A549 (cell line): ENCODE measurements around the gene CHRNB1. TPM values are rescaled to one million over a fixed set of nuclear protein-coding genes. Genes with fewer than 3 reads are reported as not detected.

ENCODE experiments used
- ATAC-seq, 2 experiments: fragments of 200-7000 bp in 1 of 2; fragments of >200 bp in 1 of 2; cut with Nextera tagmentation in 1 of 2; cut with Tn5 transposase in 1 of 2; 3 replicates each; pipeline versions ENCODE4 v1.8.0 to v1.9.1; 2018 to 2020; ENCODE audit warnings: mild to moderate bottlenecking in 1 of 2, moderate library complexity in 1 of 2
- CTCF ChIA-PET: fragments of 300-600 bp; sonication (Branson Sonifier 250); formaldehyde crosslinking; extraction: SDS; loops from one replicate; lab custom pipeline; 2021; ENCODE audit warnings: antibody characterized with exemption, inconsistent platforms; lab: Yijun Ruan, JAX
- POLR2A ChIA-PET: fragments of 350-600 bp; formaldehyde crosslinking; extraction: SDS; loops from one replicate; lab custom pipeline; 2021; ENCODE audit warnings: antibody characterized with exemption, inconsistent platforms; lab: Yijun Ruan, JAX
- DNase-seq, 2 experiments: peaks; one replicate each; pipeline versions ENCODE4 v3.0.0 to v3.0.0-alpha.2; 2011 to 2016; ENCODE audit warnings: low read depth in 1 of 2, low spot score in 1 of 2
- FAIRE-seq: peaks from 2 replicates; lab custom pipeline; 2011; peaks lifted over from hg19 to GRCh38; lab: Jason Lieb, UNC
- H3K27ac ChIP-seq, 2 experiments: fragments of >200 bp; sonication (Bioruptor Twin); formaldehyde crosslinking; 3 replicates each; pipeline ENCODE4 v1.5.1; 2016 to 2017
- H3K4me1 ChIP-seq: fragments of >200 bp; sonication (Bioruptor Twin); formaldehyde crosslinking; 3 replicates; pipeline ENCODE4 v1.6.1; 2016
- H3K4me2 ChIP-seq: fragments of >200 bp; sonication (Bioruptor Twin); formaldehyde crosslinking; 3 replicates; pipeline ENCODE4 v1.6.1; 2016
- H3K4me3 ChIP-seq: fragments of >200 bp; sonication (Bioruptor Twin); formaldehyde crosslinking; 3 replicates; pipeline ENCODE4 v1.5.1; 2016
- H3K9me3 ChIP-seq: fragments of >200 bp; sonication (Bioruptor Twin); formaldehyde crosslinking; 3 replicates; pipeline ENCODE4 v1.6.1; 2016
- CBX2 ChIP-seq: fragments of 200-600 bp; sonication (generic); IDR thresholded peaks from 2 replicates; pipeline ENCODE4 v1.6.1; 2016; ENCODE audit warnings: low read depth, mild to moderate bottlenecking, borderline replicate concordance
- CEBPB ChIP-seq, 2 experiments: fragments of >200 bp in 1 of 2; sonication (Bioruptor Twin) in 1 of 2; formaldehyde crosslinking in 1 of 2; IDR thresholded peaks; 2 replicates each; pipeline ENCODE4 v1.6.1; 2012 to 2016
- CHD2 ChIP-seq: fragments of 150-350 bp; IDR thresholded peaks from 2 replicates; pipeline ENCODE4 v1.6.1; 2014; ENCODE audit warnings: low read length; ENCODE audit not compliant: partially characterized antibody
- EP300 ChIP-seq, 2 experiments: fragments of >200 bp; sonication (Bioruptor Twin); formaldehyde crosslinking; IDR thresholded peaks; 2 replicates in 1 of 2; 3 replicates in 1 of 2; pipeline ENCODE4 v1.6.1; 2016 to 2017
- GATA3 ChIP-seq: IDR thresholded peaks from 2 replicates; pipeline ENCODE4 v1.6.1; 2012; ENCODE audit warnings: borderline replicate concordance
- HDAC2 ChIP-seq: fragments of 200-600 bp; sonication (generic); IDR thresholded peaks from 2 replicates; pipeline ENCODE4 v1.6.1; 2016
- HOXA7 ChIP-seq: fragments of 250-450 bp; sonication (Bioruptor Pico); IDR thresholded peaks from 2 replicates; pipeline ENCODE4 v1.5.0; 2020; ENCODE audit warnings: mild to moderate bottlenecking, moderate library complexity
- HOXB5 ChIP-seq: fragments of 250-450 bp; sonication (Bioruptor Pico); IDR thresholded peaks from 2 replicates; pipeline ENCODE4 v1.5.0; 2020; ENCODE audit warnings: mild to moderate bottlenecking, moderate library complexity
- JUN ChIP-seq, 2 experiments: fragments of >200 bp; sonication (Bioruptor Twin); formaldehyde crosslinking; IDR thresholded peaks; 2 replicates in 1 of 2; 3 replicates in 1 of 2; pipeline ENCODE4 v1.6.1; 2016 to 2017
- KDM1A ChIP-seq: fragments of 200-600 bp; sonication (generic); IDR thresholded peaks from 2 replicates; pipeline ENCODE4 v1.6.1; 2016; ENCODE audit warnings: low read depth, mild to moderate bottlenecking
- MAFK ChIP-seq: fragments of 450-650 bp; IDR thresholded peaks from 2 replicates; pipeline ENCODE4 v1.6.1; 2014; ENCODE audit not compliant: partially characterized antibody
- MAZ ChIP-seq: fragments of 150-350 bp; IDR thresholded peaks from 2 replicates; pipeline ENCODE4 v1.6.1; 2014; ENCODE audit warnings: antibody characterized with exemption, low read depth, low read length, borderline replicate concordance
- PHF8 ChIP-seq: fragments of 200-600 bp; sonication (generic); IDR thresholded peaks from 2 replicates; pipeline ENCODE4 v1.6.1; 2016; ENCODE audit warnings: low read depth, mild to moderate bottlenecking, antibody characterized with exemption, moderate library complexity, borderline replicate concordance
- POLR2AphosphoS2 ChIP-seq: conservative IDR thresholded peaks from 2 replicates; pipeline ENCODE4 v1.6.1; 2012; ENCODE audit warnings: low read length, improper control_type of control experiment, inconsistent platforms
- RAD21 ChIP-seq, 2 experiments: fragments of >200 bp in 1 of 2; sonication (Bioruptor Twin) in 1 of 2; formaldehyde crosslinking in 1 of 2; IDR thresholded peaks in 1 of 2; conservative IDR thresholded peaks in 1 of 2; 2 replicates in 1 of 2; 3 replicates in 1 of 2; pipeline ENCODE4 v1.6.1; 2012 to 2018; ENCODE audit warnings: inconsistent platforms in 1 of 2
- RARB ChIP-seq: fragments of 250-450 bp; sonication (Bioruptor Pico); IDR thresholded peaks from 2 replicates; pipeline ENCODE4 v1.8.0; 2021; ENCODE audit warnings: mild to moderate bottlenecking, moderate library complexity
- SMC3 ChIP-seq: fragments of >200 bp; sonication (Bioruptor Twin); formaldehyde crosslinking; IDR thresholded peaks from 3 replicates; pipeline ENCODE4 v1.6.1; 2018; ENCODE audit warnings: inconsistent platforms
- TFCP2L1 ChIP-seq: fragments of 250-450 bp; sonication (Bioruptor Pico); IDR thresholded peaks from 2 replicates; pipeline ENCODE4 v1.5.0; 2021; ENCODE audit warnings: mild to moderate bottlenecking
- ZSCAN20 ChIP-seq: fragments of 250-450 bp; sonication (Bioruptor Pico); IDR thresholded peaks from 2 replicates; pipeline ENCODE4 v1.8.0; 2022; ENCODE audit warnings: mild to moderate bottlenecking, moderate library complexity
- WGBS: methylation state at CpG from one replicate; pipeline ENCODE4 v1.1.6; 2017; ENCODE audit errors: missing lambda C conversion rate; 5-methylcytosine and 5-hydroxymethylcytosine counted together
- polyA plus RNA-seq, 4 experiments: library from polyadenylated mRNA; depleted of rRNA in 3 of 4; stranded (reverse); fragments of >200 nt; fragmentation: RNase III in 1 of 4; extraction: RNeasy Plus Mini Kit Qiagen cat#74134 plus additional on column Dnase treatment in 1 of 4; gene quantifications; 2 replicates in 3 of 4; 3 replicates in 1 of 4; pipeline ENCODE4 v1.2.3, GENCODE V29; 2011 to 2017
- TF ChIP-seq, protein P1 (sequence below): IDR thresholded peaks from 2 replicates; pipeline ENCODE4 v1.6.1; 2012
- TF ChIP-seq, protein P2 (sequence below): fragments of >200 bp; sonication (Bioruptor Twin); formaldehyde crosslinking; IDR thresholded peaks from 3 replicates; pipeline ENCODE4 v1.6.1; 2016
- TF ChIP-seq, protein P3 (sequence below): fragments of 250-450 bp; sonication (Bioruptor Pico); IDR thresholded peaks from 2 replicates; pipeline ENCODE4 v1.5.0; 2021; ENCODE audit warnings: mild to moderate bottlenecking, moderate library complexity, borderline replicate concordance
- TF ChIP-seq, protein P4 (sequence below): IDR thresholded peaks from 2 replicates; pipeline ENCODE4 v1.6.1; 2012
- TF ChIP-seq, protein P5 (sequence below): fragments of 200-600 bp; sonication (generic); IDR thresholded peaks from 2 replicates; pipeline ENCODE4 v1.6.1; 2016; ENCODE audit warnings: antibody characterized with exemption, mild to moderate bottlenecking, moderate library complexity
- TF ChIP-seq, protein P6 (sequence below): IDR thresholded peaks from 2 replicates; pipeline ENCODE4 v1.6.1; 2012; ENCODE audit warnings: low read depth, borderline replicate concordance

The CHRNB1 gene
- polyA plus RNA-seq, 2 of the 4 experiments (the other 2 are of a cell fraction), result 6.5 to 8.4 TPM

DNA sequence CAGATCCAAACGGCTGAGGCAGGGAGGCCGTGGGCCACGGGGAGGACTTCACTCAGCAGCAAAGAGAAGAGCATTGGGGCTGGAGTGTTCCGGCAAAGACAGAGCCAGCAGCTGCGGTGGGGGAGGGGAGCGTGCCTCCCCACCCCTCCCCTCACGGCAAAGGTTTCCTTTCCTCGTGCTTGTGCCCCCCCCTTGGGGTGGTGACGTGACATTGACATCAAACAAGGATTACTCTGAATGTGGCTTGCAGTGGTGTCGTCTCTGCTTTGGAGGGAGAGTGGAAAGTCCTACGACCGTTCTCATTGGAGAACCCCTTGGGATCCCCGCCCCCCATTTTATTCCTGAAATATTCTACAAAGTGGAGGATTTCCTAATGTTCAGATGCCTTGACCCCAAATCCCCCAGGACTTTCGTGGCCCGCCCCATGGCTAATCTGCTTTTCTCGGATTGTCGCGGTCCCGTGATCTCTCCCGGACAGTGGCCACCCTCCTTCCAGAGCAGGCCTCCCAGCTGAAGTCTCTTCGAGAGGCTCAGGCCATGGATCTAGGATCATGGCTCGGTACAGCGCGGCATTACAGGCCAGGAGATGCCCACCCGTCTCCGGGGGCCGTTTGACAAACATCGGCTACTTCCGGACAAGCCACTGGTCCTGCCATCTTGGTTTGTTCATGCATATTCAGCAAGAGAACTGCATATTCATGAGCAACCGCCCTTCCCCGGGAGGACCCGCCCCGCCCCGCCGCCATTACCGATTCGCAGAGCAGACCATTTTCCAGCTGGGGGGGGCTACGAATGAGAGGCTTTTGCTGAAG, 38.6 kb downstream of the CHRNB1 start (continued):
- no peak for TF ChIP-seq EP300 (IDR thresholded peaks at IDR 0.05)
- no peak for TF ChIP-seq CHD2
- 0 out of 2 replicates have a peak, but pooled peaks have one; percentile 19 for TF ChIP-seq MAZ
- no peak for TF ChIP-seq KDM1A
- peak; percentile 53 for TF ChIP-seq MAFK
- TF ChIP-seq RARB (CRISPR knock-in tag), result no peak
- TF ChIP-seq, protein P1, sequence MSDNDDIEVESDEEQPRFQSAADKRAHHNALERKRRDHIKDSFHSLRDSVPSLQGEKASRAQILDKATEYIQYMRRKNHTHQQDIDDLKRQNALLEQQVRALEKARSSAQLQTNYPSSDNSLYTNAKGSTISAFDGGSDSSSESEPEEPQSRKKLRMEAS, result peak; percentile 54; the same call in 1 of the 2 replicates
- TF ChIP-seq, protein P2, sequence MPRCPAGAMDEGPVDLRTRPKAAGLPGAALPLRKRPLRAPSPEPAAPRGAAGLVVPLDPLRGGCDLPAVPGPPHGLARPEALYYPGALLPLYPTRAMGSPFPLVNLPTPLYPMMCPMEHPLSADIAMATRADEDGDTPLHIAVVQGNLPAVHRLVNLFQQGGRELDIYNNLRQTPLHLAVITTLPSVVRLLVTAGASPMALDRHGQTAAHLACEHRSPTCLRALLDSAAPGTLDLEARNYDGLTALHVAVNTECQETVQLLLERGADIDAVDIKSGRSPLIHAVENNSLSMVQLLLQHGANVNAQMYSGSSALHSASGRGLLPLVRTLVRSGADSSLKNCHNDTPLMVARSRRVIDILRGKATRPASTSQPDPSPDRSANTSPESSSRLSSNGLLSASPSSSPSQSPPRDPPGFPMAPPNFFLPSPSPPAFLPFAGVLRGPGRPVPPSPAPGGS, result no peak
- no peak for TF ChIP-seq HDAC2
- peak; percentile 78; the same call in 1 of the 2 replicates for TF ChIP-seq PHF8
- peak; percentile 81; the same call in 1 of the 2 replicates for TF ChIP-seq HOXA7 (CRISPR knock-in tag)

DNA sequence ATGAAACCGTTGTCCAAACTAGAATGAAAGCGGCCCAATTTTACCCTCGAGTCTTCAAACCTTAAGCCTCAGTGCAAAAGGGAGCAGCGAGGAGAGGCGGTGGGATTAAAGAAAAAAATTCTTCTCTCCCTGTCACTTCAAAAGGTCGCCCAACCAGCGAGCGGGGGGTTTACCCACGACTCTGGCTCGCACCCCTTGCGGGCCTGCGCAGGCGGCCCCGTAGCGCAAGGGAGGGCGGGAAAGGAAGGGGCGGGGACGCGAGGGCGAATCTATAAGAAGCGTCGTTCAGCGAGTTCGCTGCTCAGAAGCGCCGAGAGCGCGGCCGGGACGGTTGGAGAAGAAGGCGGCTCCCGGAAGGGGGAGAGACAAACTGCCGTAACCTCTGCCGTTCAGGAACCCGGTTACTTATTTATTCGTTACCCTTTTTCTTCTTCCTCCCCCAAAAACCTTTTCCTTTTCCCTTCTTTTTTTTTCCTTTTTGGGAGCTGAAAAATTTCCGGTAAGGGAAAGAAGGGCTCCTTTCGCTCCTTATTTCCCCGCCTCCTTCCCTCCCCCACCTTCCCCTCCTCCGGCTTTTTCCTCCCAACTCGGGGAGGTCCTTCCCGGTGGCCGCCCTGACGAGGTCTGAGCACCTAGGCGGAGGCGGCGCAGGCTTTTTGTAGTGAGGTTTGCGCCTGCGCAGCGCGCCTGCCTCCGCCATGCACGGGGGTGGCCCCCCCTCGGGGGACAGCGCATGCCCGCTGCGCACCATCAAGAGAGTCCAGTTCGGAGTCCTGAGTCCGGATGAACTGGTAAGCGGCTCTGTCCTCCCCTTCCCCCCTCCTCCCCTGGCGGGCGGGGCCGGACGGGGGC, 39.4 kb downstream of the CHRNB1 start, which contains the start of gene POLR2A:
TSS of gene POLR2A (plus strand) at position 300 of the 852 bp plus-strand sequence.
- H3K9me3 ChIP-seq, result no peaks in the 10 kb centered on the region
- ChIA-PET POLR2A (interaction anchor here (0.5 to 3.6 kb wide), 39 partner anchors 9 to 670 kb away, joined by 3 to 33 read pairs (median 4); partner anchors contain the start of genes CD68, CHRNB1, PLSCR3 and SENP3), CTCF (interaction anchor here (0.6 to 4.9 kb wide), 7 partner anchors 22 to 852 kb away, joined by 3 to 41 read pairs (median 8); partner anchors contain the start of genes SENP3, TMEM95 and TNFSF12)
- no peak for FAIRE-seq
- peak; percentile 67 to 82 for ATAC-seq
- peaks cover 48% of the 10 kb centered on the region for H3K4me1 ChIP-seq
- under 1% methylated on average over 55 of the region's 64 CpGs for WGBS
- peak within 1 kb of the TSS; percentile 98 for H3K4me2 ChIP-seq
- peak within 1 kb of the TSS; percentile 70 for H3K4me3 ChIP-seq
- H3K27ac ChIP-seq, result peak within 1 kb of the TSS; percentile 91 to 97
- peak; percentile 99 for DNase-seq
- TF ChIP-seq, protein P3, sequence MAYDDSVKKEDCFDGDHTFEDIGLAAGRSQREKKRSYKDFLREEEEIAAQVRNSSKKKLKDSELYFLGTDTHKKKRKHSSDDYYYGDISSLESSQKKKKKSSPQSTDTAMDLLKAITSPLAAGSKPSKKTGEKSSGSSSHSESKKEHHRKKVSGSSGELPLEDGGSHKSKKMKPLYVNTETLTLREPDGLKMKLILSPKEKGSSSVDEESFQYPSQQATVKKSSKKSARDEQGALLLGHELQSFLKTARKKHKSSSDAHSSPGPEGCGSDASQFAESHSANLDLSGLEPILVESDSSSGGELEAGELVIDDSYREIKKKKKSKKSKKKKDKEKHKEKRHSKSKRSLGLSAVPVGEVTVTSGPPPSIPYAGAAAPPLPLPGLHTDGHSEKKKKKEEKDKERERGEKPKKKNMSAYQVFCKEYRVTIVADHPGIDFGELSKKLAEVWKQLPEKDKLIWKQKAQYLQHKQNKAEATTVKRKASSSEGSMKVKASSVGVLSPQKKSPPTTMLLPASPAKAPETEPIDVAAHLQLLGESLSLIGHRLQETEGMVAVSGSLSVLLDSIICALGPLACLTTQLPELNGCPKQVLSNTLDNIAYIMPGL (CRISPR knock-in tag), result peak; percentile 94
- TF ChIP-seq RAD21 (conservative IDR thresholded peaks at IDR 0.05 in 1 of 2, IDR thresholded peaks at IDR 0.05 in 1 of 2) (no peak), HOXB5 (CRISPR knock-in tag) (0 out of 2 replicates have a peak, but pooled peaks have one; percentile 50), POLR2AphosphoS2 (peak; percentile 69; the same call in 1 of the 2 replicates), CEBPB (IDR thresholded peaks at IDR 0.05) (no peak; a peak in 2 of 4 replicates), SMC3 (0 out of 3 replicates have a peak, but pooled peaks have one; percentile 34), ZSCAN20 (CRISPR knock-in tag) (no peak), GATA3 (peak; percentile 65; the same call in 1 of the 2 replicates), PHF8 (peak; percentile 99), HOXA7 (CRISPR knock-in tag) (peak; percentile 98), JUN (IDR thresholded peaks at IDR 0.05) (peak; percentile 100), TFCP2L1 (CRISPR knock-in tag) (peak; percentile 99), EP300 (IDR thresholded peaks at IDR 0.05) (peak in 1 of 2 experiments; percentile 27; a peak in 1 of 5 replicates), CBX2 (peak; percentile 52; the same call in 1 of the 2 replicates)
- TF ChIP-seq, protein P4, sequence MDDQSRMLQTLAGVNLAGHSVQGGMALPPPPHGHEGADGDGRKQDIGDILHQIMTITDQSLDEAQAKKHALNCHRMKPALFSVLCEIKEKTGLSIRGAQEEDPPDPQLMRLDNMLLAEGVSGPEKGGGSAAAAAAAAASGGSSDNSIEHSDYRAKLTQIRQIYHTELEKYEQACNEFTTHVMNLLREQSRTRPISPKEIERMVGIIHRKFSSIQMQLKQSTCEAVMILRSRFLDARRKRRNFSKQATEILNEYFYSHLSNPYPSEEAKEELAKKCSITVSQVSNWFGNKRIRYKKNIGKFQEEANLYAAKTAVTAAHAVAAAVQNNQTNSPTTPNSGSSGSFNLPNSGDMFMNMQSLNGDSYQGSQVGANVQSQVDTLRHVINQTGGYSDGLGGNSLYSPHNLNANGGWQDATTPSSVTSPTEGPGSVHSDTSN, result peak; percentile 89
- TF ChIP-seq, protein P5, sequence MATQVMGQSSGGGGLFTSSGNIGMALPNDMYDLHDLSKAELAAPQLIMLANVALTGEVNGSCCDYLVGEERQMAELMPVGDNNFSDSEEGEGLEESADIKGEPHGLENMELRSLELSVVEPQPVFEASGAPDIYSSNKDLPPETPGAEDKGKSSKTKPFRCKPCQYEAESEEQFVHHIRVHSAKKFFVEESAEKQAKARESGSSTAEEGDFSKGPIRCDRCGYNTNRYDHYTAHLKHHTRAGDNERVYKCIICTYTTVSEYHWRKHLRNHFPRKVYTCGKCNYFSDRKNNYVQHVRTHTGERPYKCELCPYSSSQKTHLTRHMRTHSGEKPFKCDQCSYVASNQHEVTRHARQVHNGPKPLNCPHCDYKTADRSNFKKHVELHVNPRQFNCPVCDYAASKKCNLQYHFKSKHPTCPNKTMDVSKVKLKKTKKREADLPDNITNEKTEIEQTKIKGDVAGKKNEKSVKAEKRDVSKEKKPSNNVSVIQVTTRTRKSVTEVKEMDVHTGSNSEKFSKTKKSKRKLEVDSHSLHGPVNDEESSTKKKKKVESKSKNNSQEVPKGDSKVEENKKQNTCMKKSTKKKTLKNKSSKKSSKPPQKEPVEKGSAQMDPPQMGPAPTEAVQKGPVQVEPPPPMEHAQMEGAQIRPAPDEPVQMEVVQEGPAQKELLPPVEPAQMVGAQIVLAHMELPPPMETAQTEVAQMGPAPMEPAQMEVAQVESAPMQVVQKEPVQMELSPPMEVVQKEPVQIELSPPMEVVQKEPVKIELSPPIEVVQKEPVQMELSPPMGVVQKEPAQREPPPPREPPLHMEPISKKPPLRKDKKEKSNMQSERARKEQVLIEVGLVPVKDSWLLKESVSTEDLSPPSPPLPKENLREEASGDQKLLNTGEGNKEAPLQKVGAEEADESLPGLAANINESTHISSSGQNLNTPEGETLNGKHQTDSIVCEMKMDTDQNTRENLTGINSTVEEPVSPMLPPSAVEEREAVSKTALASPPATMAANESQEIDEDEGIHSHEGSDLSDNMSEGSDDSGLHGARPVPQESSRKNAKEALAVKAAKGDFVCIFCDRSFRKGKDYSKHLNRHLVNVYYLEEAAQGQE, result peak; percentile 80
- TF ChIP-seq, protein P6, sequence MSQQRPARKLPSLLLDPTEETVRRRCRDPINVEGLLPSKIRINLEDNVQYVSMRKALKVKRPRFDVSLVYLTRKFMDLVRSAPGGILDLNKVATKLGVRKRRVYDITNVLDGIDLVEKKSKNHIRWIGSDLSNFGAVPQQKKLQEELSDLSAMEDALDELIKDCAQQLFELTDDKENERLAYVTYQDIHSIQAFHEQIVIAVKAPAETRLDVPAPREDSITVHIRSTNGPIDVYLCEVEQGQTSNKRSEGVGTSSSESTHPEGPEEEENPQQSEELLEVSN, result peak; percentile 85
- TF ChIP-seq, protein P1, result peak; percentile 73
